AG04450 (cell line): Measurements from ENCODE around the gene P3H4. TPM values are rescaled to one million over a fixed set of nuclear protein-coding genes. Genes with fewer than 3 reads are reported as not detected.

Experiments
- CTCF ChIA-PET: fragments of 300-600, 350-600 bp; formaldehyde crosslinking; extraction: SDS; loops from one replicate; lab custom pipeline; 2022; ENCODE audit warnings: antibody characterized with exemption, inconsistent platforms; lab: Charles Lee
- POLR2A ChIA-PET: fragments of 350-600 bp; formaldehyde crosslinking; extraction: SDS; loops from one replicate; lab custom pipeline; 2021; ENCODE audit warnings: antibody characterized with exemption, inconsistent platforms; lab: Yijun Ruan, JAX
- DNase-seq: peaks from one replicate; pipeline ENCODE4 v3.0.0-alpha.2; 2011; ENCODE audit warnings: low read depth, low spot score
- H3K27ac ChIP-seq: one replicate; pipeline ENCODE4 v1.5.1; 2012; ENCODE audit warnings: low read depth, low read length, control low read depth
- H3K27me3 ChIP-seq: one replicate; pipeline ENCODE4 v1.6.0; 2012; ENCODE audit warnings: low read length; ENCODE audit not compliant: control insufficient read depth, insufficient read depth
- H3K4me3 ChIP-seq: 2 replicates; pipeline ENCODE4 v1.5.1; 2011; ENCODE audit warnings: mild to moderate bottlenecking, low read depth, low read length, control low read depth
- H3K9me3 ChIP-seq: 2 replicates; pipeline ENCODE4 v1.5.1; 2012; ENCODE audit warnings: low read length; ENCODE audit not compliant: control insufficient read depth, insufficient read depth
- CTCF ChIP-seq: IDR thresholded peaks from 2 replicates; pipeline ENCODE4 v1.5.1; 2011; ENCODE audit warnings: low read depth, low read length, control low read depth, inconsistent platforms
- polyA plus RNA-seq: library from polyadenylated mRNA; depleted of rRNA; stranded (reverse); fragments of >200 nt; gene quantifications from 2 replicates; pipeline ENCODE4 v1.2.3, GENCODE V29; 2011

The P3H4 gene
- polyA plus RNA-seq, 1 experiment = 51.5 TPM

- H3K27me3 ChIP-seq = no peaks in the 10 kb centered on the region
- DNase-seq = no peak
- CTCF ChIA-PET = interaction anchor here (0.9 kb wide), 1 partner anchor 10 kb away, joined by 3 read pairs; the partner anchor contains the start of gene JUP
- no peaks in the 10 kb centered on the region for H3K9me3 ChIP-seq
- no peak for TF ChIP-seq CTCF
- POLR2A ChIA-PET = no interaction called here
- H3K4me3 ChIP-seq = no peak overlapping the region
- no peak overlapping the region for H3K27ac ChIP-seq
Measured at GRCh38 chr17:41796121-41796895, 15.4 kb downstream of the P3H4 start.

GRCh38 chr17:41794540-41794975 is 17.2 kb downstream of the P3H4 start:
- ChIA-PET CTCF (interaction anchor here (0.6 to 1.7 kb wide), 4 partner anchors 8 to 200 kb away, joined by 3 to 9 read pairs (median 3); partner anchors contain the start of gene JUP), POLR2A (interaction anchor here (1.3 kb wide), 1 partner anchor 17 kb away, joined by 3 read pairs; no protein-coding TSS in a partner anchor)
- Histone ChIP-seq H3K27me3 (no peaks in the 10 kb centered on the region), H3K9me3 (no peaks in the 10 kb centered on the region), H3K4me3 (no peak overlapping the region), H3K27ac (no peak overlapping the region)
- no peak for TF ChIP-seq CTCF
- no peak for DNase-seq

- Histone ChIP-seq H3K27me3 (peaks cover 3% of the 10 kb centered on the region), H3K27ac (peak overlapping the region; percentile 73), H3K4me3 (no peak overlapping the region), H3K9me3 (no peaks in the 10 kb centered on the region)
- ChIA-PET POLR2A (interaction anchor here (1.3 kb wide), 1 partner anchor 16 kb away, joined by 3 read pairs; no protein-coding TSS in a partner anchor), CTCF (interaction anchor here (0.6 to 1.7 kb wide), 4 partner anchors 8 to 201 kb away, joined by 3 to 9 read pairs (median 3); partner anchors contain the start of gene JUP)
- DNase-seq = no peak
- TF ChIP-seq CTCF = no peak
Measured at GRCh38 chr17:41793784-41794539, 17.8 kb downstream of the P3H4 start.

- Histone ChIP-seq H3K9me3 (no peaks in the 10 kb centered on the region), H3K4me3 (no peak overlapping the region), H3K27me3 (peaks cover 3% of the 10 kb centered on the region), H3K27ac (peak overlapping the region; percentile 73)
- ChIA-PET POLR2A (no interaction called here), CTCF (interaction anchor here (0.6 to 1.0 kb wide), 2 partner anchors 19 to 56 kb away, joined by 3 read pairs; partner anchors contain the start of gene P3H4)
- no peak for TF ChIP-seq CTCF
- DNase-seq = no peak
Measured at GRCh38 chr17:41792845-41793783, 18.6 kb downstream of the P3H4 start.
